NCI-H526 (cell line): Measurements from ENCODE around the gene PRIM1.
"Not testable (repeated sequence)": the region's sequence is repeated elsewhere in the genome, so short reads cannot be mapped to it uniquely, and the experiment has no call there.

Source experiments
- DNase-seq, 2 experiments: peaks; one replicate each; lab custom pipeline; 2025; lab: John Stamatoyannopoulos, UW

PRIM1 gene

GRCh38 chr12:56716933-56717880 lies 34.9 kb downstream of the PRIM1 start:
- no peak for DNase-seq

- no peak for DNase-seq
These were observed 35.7 kb downstream of the PRIM1 start for GRCh38 chr12:56716458-56716857.

GRCh38 chr12:56715798-56716197 lies 36.3 kb downstream of the PRIM1 start:
- no peak for DNase-seq

- DNase-seq: no peak
These were observed 37.6 kb downstream of the PRIM1 start for GRCh38 chr12:56714431-56714929.

- no peak for DNase-seq
These were observed 38.8 kb downstream of the PRIM1 start for GRCh38 chr12:56713345-56713744.

GRCh38 chr12:56709759-56710376 lies 42.3 kb downstream of the PRIM1 start:
- no peak for DNase-seq

GRCh38 chr12:56704522-56704921 lies 47.6 kb downstream of the PRIM1 start:
- not testable (repeated sequence) for DNase-seq

GRCh38 chr12:56699020-56699661 lies 53.0 kb downstream of the PRIM1 start:
- no peak for DNase-seq

- DNase-seq: no peak
These were observed 56.6 kb downstream of the PRIM1 start for GRCh38 chr12:56695327-56696101.

GRCh38 chr12:56694161-56694560 lies 58.0 kb downstream of the PRIM1 start:
- DNase-seq: no peak

GRCh38 chr12:56688846-56689109 lies 63.3 kb downstream of the PRIM1 start:
- DNase-seq: no peak

- peak; percentile 92 to 98 for DNase-seq
These were observed 63.8 kb downstream of the PRIM1 start, which contains the start of gene PTGES3 for GRCh38 chr12:56688129-56688845. Gene PTGES3, minus strand, starts transcription at chr12:56688284. Its CDS starts 285 bp downstream, at chr12:56687999.

- peak; percentile 62 to 64 for DNase-seq
These were observed 64.6 kb downstream of the PRIM1 start for GRCh38 chr12:56687223-56688128.

GRCh38 chr12:56684745-56685359 lies 67.3 kb downstream of the PRIM1 start:
- no peak for DNase-seq

- no peak for DNase-seq
These were observed 69.8 kb downstream of the PRIM1 start for GRCh38 chr12:56682323-56682722.
